Vagina (tissue), 2 donors: ENCODE measurements around the gene GTF2IRD1. TPM values are rescaled to one million over a fixed set of nuclear protein-coding genes. Genes with fewer than 3 reads are reported as not detected.

ENCODE experiments used
- DNase-seq, 2 donors: peaks; one replicate each; pipeline ENCODE4 v3.0.0-alpha.2; 2017; ENCODE audit errors: extremely low spot score in 2 of 2
- H3K27ac ChIP-seq: fragments of 200-600 bp; sonication (generic); one replicate; pipeline ENCODE4 v1.5.1; 2019
- H3K27me3 ChIP-seq: fragments of 200-600 bp; sonication (generic); one replicate; pipeline ENCODE4 v1.5.1; 2019
- H3K36me3 ChIP-seq, 2 donors: fragments of 200-600 bp; sonication (generic); one replicate each; pipeline ENCODE4 v1.5.1; 2017 to 2019
- H3K4me1 ChIP-seq: fragments of 200-600 bp; sonication (generic); one replicate; pipeline ENCODE4 v1.5.1; 2019
- H3K4me3 ChIP-seq, 2 donors: fragments of 200-600 bp; sonication (generic); 1 replicate in 1 of 2; 2 replicates in 1 of 2; pipeline ENCODE4 v1.5.1; 2016 to 2019
- H3K9me3 ChIP-seq: fragments of 200-600 bp; sonication (generic); one replicate; pipeline ENCODE4 v1.5.1; 2019
- CTCF ChIP-seq, 3 experiments: fragments of 450-650 bp in 2 of 3; fragments of 200-600 bp in 1 of 3; sonication (generic) in 1 of 3; IDR thresholded peaks; one replicate each; pipeline ENCODE4 v1.5.1; 2017 to 2019; ENCODE audit warnings: antibody characterized with exemption in 3 of 3, mild to moderate bottlenecking in 2 of 3, moderate library complexity in 2 of 3
- POLR2A ChIP-seq, 2 donors: fragments of 450-650 bp; IDR thresholded peaks; one replicate each; pipeline ENCODE4 v1.6.1; 2017; ENCODE audit warnings: antibody characterized with exemption in 2 of 2, mild to moderate bottlenecking in 2 of 2, moderate library complexity in 2 of 2
- POLR2AphosphoS5 ChIP-seq, 2 donors: sonication (generic); formaldehyde crosslinking; IDR thresholded peaks; one replicate each; pipeline ENCODE4 v1.9.0; 2017; ENCODE audit warnings: antibody characterized with exemption in 2 of 2, mild to moderate bottlenecking in 2 of 2, low read depth in 1 of 2; ENCODE audit not compliant: insufficient read depth in 1 of 2
- intact Hi-C: fragments of 100-400 bp; cut with DNase I; formaldehyde crosslinking; loops from one replicate; pipeline ENCODE4 v1.15.1; 2023
- total RNA-seq: library from RNA; depleted of rRNA; stranded (reverse); fragments of >200 nt; gene quantifications from one replicate; pipeline ENCODE4 v1.2.3, GENCODE V29; 2016

Gene GTF2IRD1
- total RNA-seq, 1 donor from 2014 or later: 33.6 TPM

- intact Hi-C loops: loop anchor here (2.0 kb wide), 1 partner anchor 27 kb away; the partner anchor contains the start of gene GTF2IRD1
- no peak for DNase-seq
- peak overlapping the region; percentile 97 for H3K27ac ChIP-seq
- no peaks in the 10 kb centered on the region for H3K27me3 ChIP-seq
- H3K4me3 ChIP-seq: peak overlapping the region; percentile 37 to 46
- H3K4me1 ChIP-seq: peaks cover 87% of the 10 kb centered on the region
- TF ChIP-seq CTCF (IDR thresholded peaks at IDR 0.05) (no peak), POLR2AphosphoS5 (IDR thresholded peaks at IDR 0.05; ENCODE audit: insufficient read depth in 1 of 2, low read depth in 1 of 2) (peak; percentile 49 to 88)
- no peaks in the 10 kb centered on the region for H3K9me3 ChIP-seq
- no peaks in the 10 kb centered on the region for H3K36me3 ChIP-seq
These were observed 26.5 kb downstream of the GTF2IRD1 start for GRCh38 chr7:74479961-74480829.

- no peaks in the 10 kb centered on the region for H3K27me3 ChIP-seq
- H3K27ac ChIP-seq: peak overlapping the region; percentile 97
- TF ChIP-seq POLR2AphosphoS5 (IDR thresholded peaks at IDR 0.05; ENCODE audit: insufficient read depth in 1 of 2, low read depth in 1 of 2) (peak in 1 of 2 donors; percentile 81), POLR2A (IDR thresholded peaks at IDR 0.05) (peak in 1 of 2 donors; percentile 42), CTCF (IDR thresholded peaks at IDR 0.05) (no peak)
- peaks cover 79% of the 10 kb centered on the region for H3K4me1 ChIP-seq
- DNase-seq: no peak
- no peaks in the 10 kb centered on the region for H3K9me3 ChIP-seq
- peak overlapping the region; percentile 37 to 46 for H3K4me3 ChIP-seq
- no peaks in the 10 kb centered on the region for H3K36me3 ChIP-seq
- intact Hi-C loops: no loop called here
These were observed 27.2 kb downstream of the GTF2IRD1 start for GRCh38 chr7:74480861-74481417.

GRCh38 chr7:74481458-74482196 lies 27.9 kb downstream of the GTF2IRD1 start:
- peak overlapping the region; percentile 97 for H3K27ac ChIP-seq
- intact Hi-C loops: no loop called here

GRCh38 chr7:74482197-74482467 lies 28.4 kb downstream of the GTF2IRD1 start:
- H3K4me1 ChIP-seq: peaks cover 68% of the 10 kb centered on the region
- no peak overlapping the region for H3K4me3 ChIP-seq
- TF ChIP-seq POLR2AphosphoS5 (IDR thresholded peaks at IDR 0.05; ENCODE audit: insufficient read depth in 1 of 2, low read depth in 1 of 2): no peak
- no peak for TF ChIP-seq CTCF (IDR thresholded peaks at IDR 0.05)
- no peak for TF ChIP-seq POLR2A (IDR thresholded peaks at IDR 0.05)
- DNase-seq: no peak
- H3K27me3 ChIP-seq: no peaks in the 10 kb centered on the region
- H3K27ac ChIP-seq: peak overlapping the region; percentile 97
- intact Hi-C loops: no loop called here
- no peaks in the 10 kb centered on the region for H3K36me3 ChIP-seq
- no peaks in the 10 kb centered on the region for H3K9me3 ChIP-seq

More at GRCh38 chr7:74481458-74482196, 27.9 kb downstream of the GTF2IRD1 start:
- Histone ChIP-seq H3K27me3 (no peaks in the 10 kb centered on the region), H3K4me3 (peak overlapping the region in 1 of 2 donors; percentile 46), H3K9me3 (no peaks in the 10 kb centered on the region), H3K4me1 (peaks cover 73% of the 10 kb centered on the region), H3K36me3 (no peaks in the 10 kb centered on the region)
- DNase-seq: no peak
- TF ChIP-seq POLR2AphosphoS5 (IDR thresholded peaks at IDR 0.05; ENCODE audit: insufficient read depth in 1 of 2, low read depth in 1 of 2): no peak
- TF ChIP-seq CTCF (IDR thresholded peaks at IDR 0.05): no peak
- TF ChIP-seq POLR2A (IDR thresholded peaks at IDR 0.05): no peak
